SK-N-SH (cell line): ENCODE data around the gene BFSP2. TPM values are rescaled to one million over a fixed set of nuclear protein-coding genes. Genes with fewer than 3 reads are reported as not detected.

Experiments used
- CTCF ChIA-PET: fragments of 300-600, 350-600 bp; formaldehyde crosslinking; extraction: SDS; loops from one replicate; lab custom pipeline; 2021; lab: Yijun Ruan, JAX
- POLR2A ChIA-PET: fragments of 350-600 bp; sonication (Branson Sonifier 250); formaldehyde crosslinking; extraction: SDS; loops from one replicate; lab custom pipeline; 2020; ENCODE audit warnings: antibody characterized with exemption, inconsistent platforms; lab: Yijun Ruan, JAX
- DNase-seq: peaks from one replicate; pipeline ENCODE4 v3.0.0; 2012
- H2AFZ ChIP-seq: fragments of 200-600 bp; sonication (generic); 2 replicates; pipeline ENCODE4 v1.8.1; 2016; ENCODE audit warnings: antibody characterized with exemption, mild to moderate bottlenecking, low read depth
- H3F3A ChIP-seq: fragments of 200-600 bp; sonication (generic); replicated peaks from 2 replicates; pipeline ENCODE3; 2016; ENCODE audit warnings: antibody characterized with exemption, mild to moderate bottlenecking; ENCODE audit not compliant: insufficient read depth
- H3K27ac ChIP-seq, 2 experiments: fragments of 200-500 bp in 1 of 2; fragments of 200-600 bp in 1 of 2; sonication (Bioruptor generic) in 1 of 2; sonication (generic), shearing (Covaris generic) in 1 of 2; 2 replicates each; pipeline versions ENCODE4 v1.5.1 to v1.6.1; 2014 to 2016; ENCODE audit warnings: low read depth in 2 of 2, inconsistent platforms in 1 of 2, low read length in 1 of 2, mild to moderate bottlenecking in 1 of 2, mixed read lengths in 1 of 2
- H3K27me3 ChIP-seq: fragments of 200-600 bp; sonication (generic), shearing (Covaris generic); 2 replicates; pipeline ENCODE4 v1.6.1; 2016; ENCODE audit warnings: mixed run types; ENCODE audit not compliant: insufficient read depth
- H3K36me3 ChIP-seq, 2 experiments: fragments of 200-500 bp in 1 of 2; fragments of 200-600 bp in 1 of 2; sonication (Bioruptor generic) in 1 of 2; sonication (generic) in 1 of 2; replicated peaks in 1 of 2; 2 replicates each; pipeline versions ENCODE3 to v1.5.1; 2014 to 2016; ENCODE audit warnings: low read length in 1 of 2, mild to moderate bottlenecking in 1 of 2; ENCODE audit not compliant: insufficient read depth in 2 of 2, control insufficient read depth in 1 of 2
- H3K4me1 ChIP-seq, 2 experiments: fragments of 200-500 bp in 1 of 2; fragments of 200-600 bp in 1 of 2; sonication (Bioruptor generic) in 1 of 2; sonication (generic), shearing (Covaris generic) in 1 of 2; 2 replicates each; pipeline versions ENCODE4 v1.5.1 to v1.6.1; 2014 to 2016; ENCODE audit warnings: low read depth in 1 of 2, low read length in 1 of 2, mixed run types in 1 of 2; ENCODE audit not compliant: insufficient read depth in 2 of 2, control insufficient read depth in 1 of 2
- H3K4me2 ChIP-seq: fragments of 200-600 bp; sonication (generic), shearing (Covaris generic); 2 replicates; pipeline ENCODE4 v1.6.1; 2017; ENCODE audit warnings: mixed run types
- H3K4me3 ChIP-seq, 2 experiments: fragments of 200-500 bp in 1 of 2; fragments of 200-600 bp in 1 of 2; sonication (Bioruptor generic) in 1 of 2; sonication (generic), shearing (Covaris generic) in 1 of 2; 2 replicates each; pipeline versions ENCODE4 v1.5.1 to v1.8.1; 2014 to 2016; ENCODE audit warnings: low read depth in 2 of 2, inconsistent platforms in 1 of 2, low read length in 1 of 2, mild to moderate bottlenecking in 1 of 2, mixed read lengths in 1 of 2, moderate library complexity in 1 of 2
- H3K79me2 ChIP-seq: fragments of 200-600 bp; sonication (generic); 2 replicates; pipeline ENCODE4 v1.8.1; 2017; ENCODE audit warnings: mild to moderate bottlenecking; ENCODE audit not compliant: insufficient read depth
- H3K9ac ChIP-seq: fragments of 200-600 bp; sonication (generic); 2 replicates; pipeline ENCODE4 v1.6.1; 2017; ENCODE audit warnings: mixed run types
- H3K9me2 ChIP-seq: fragments of 200-600 bp; sonication (generic); 2 replicates; pipeline ENCODE4 v1.6.1; 2017; ENCODE audit warnings: mixed run types
- H3K9me3 ChIP-seq: fragments of 200-600 bp; sonication (generic); 2 replicates; pipeline ENCODE4 v1.6.1; 2017; ENCODE audit warnings: mixed run types, mild to moderate bottlenecking, moderate library complexity
- H4K20me1 ChIP-seq: fragments of 200-600 bp; sonication (generic); 2 replicates; pipeline ENCODE4 v1.6.1; 2017; ENCODE audit warnings: mild to moderate bottlenecking, mixed run types; ENCODE audit not compliant: insufficient read depth
- EZH2phosphoT487 ChIP-seq: fragments of 200-600 bp; sonication (generic); IDR thresholded peaks from 2 replicates; pipeline ENCODE4 v1.6.1; 2017; ENCODE audit warnings: low read depth, mixed run types, mild to moderate bottlenecking, antibody characterized with exemption, moderate library complexity, borderline replicate concordance
- FOXM1 ChIP-seq: IDR thresholded peaks from 2 replicates; pipeline ENCODE4 v1.4.0; 2012; ENCODE audit warnings: low read depth, mild to moderate bottlenecking
- JUND ChIP-seq: IDR thresholded peaks from 2 replicates; pipeline ENCODE4 v1.4.0; 2012
- MAX ChIP-seq: IDR thresholded peaks from 2 replicates; pipeline ENCODE4 v1.4.0; 2012; ENCODE audit warnings: low read depth
- MXI1 ChIP-seq: IDR thresholded peaks from 2 replicates; pipeline ENCODE4 v1.6.1; 2012; ENCODE audit warnings: mild to moderate bottlenecking, low read depth, low read length, improper control_type of control experiment
- RAD21 ChIP-seq: IDR thresholded peaks from 2 replicates; pipeline ENCODE4 v1.6.1; 2012; ENCODE audit warnings: mild to moderate bottlenecking, low read length
- REST ChIP-seq: IDR thresholded peaks from 2 replicates; pipeline ENCODE4 v1.6.1; 2012; ENCODE audit warnings: mild to moderate bottlenecking, low read depth, low read length, moderate library complexity
- RFX5 ChIP-seq: IDR thresholded peaks from 2 replicates; pipeline ENCODE4 v1.6.1; 2012; ENCODE audit warnings: mild to moderate bottlenecking, improper control_type of control experiment, low read length
- SMC3 ChIP-seq: IDR thresholded peaks from 2 replicates; pipeline ENCODE4 v1.6.1; 2012; ENCODE audit warnings: low read depth, low read length, improper control_type of control experiment
- ZBTB33 ChIP-seq: IDR thresholded peaks from 2 replicates; pipeline ENCODE4 v1.4.0; 2012; ENCODE audit warnings: low read depth, borderline replicate concordance
- WGBS: methylation state at CpG from one replicate; pipeline ENCODE4 v1.1.6; 2017; ENCODE audit warnings: low lambda C conversion rate; 5-methylcytosine and 5-hydroxymethylcytosine counted together
- polyA plus RNA-seq, 3 experiments: library from polyadenylated mRNA; depleted of rRNA; stranded (reverse); fragments of >200 nt; gene quantifications; 2 replicates each; pipeline ENCODE4 v1.2.3, GENCODE V29; 2012

Gene BFSP2
- polyA plus RNA-seq, 1 of the 3 experiments (the other 2 are of a cell fraction), result not detected

- Histone ChIP-seq H3F3A (no peaks in the 10 kb centered on the region), H3K4me3 (no peak overlapping the region), H4K20me1 (no peaks in the 10 kb centered on the region), H3K36me3 (no peaks in the 10 kb centered on the region), H2AFZ (no peak overlapping the region), H3K4me1 (peaks cover 0 to 3% of the 10 kb centered on the region in 2 experiments; a peak in 1 of 4 replicates), H3K79me2 (no peaks in the 10 kb centered on the region), H3K9ac (no peak overlapping the region), H3K9me2 (no peaks in the 10 kb centered on the region), H3K27me3 (no peaks in the 10 kb centered on the region), H3K4me2 (no peak overlapping the region), H3K9me3 (no peaks in the 10 kb centered on the region), H3K27ac (no peak overlapping the region)
- no peak for TF ChIP-seq ZBTB33
- no peak for TF ChIP-seq FOXM1
- no peak for TF ChIP-seq EZH2phosphoT487
- DNase-seq, result no peak
- ChIA-PET POLR2A (no interaction called here), CTCF (no interaction called here)
Measured at GRCh38 chr3:133477487-133477886, 77.6 kb downstream of the BFSP2 start.

GRCh38 chr3:133478624-133479023 lies 78.8 kb downstream of the BFSP2 start:
- Histone ChIP-seq H2AFZ (no peak overlapping the region), H4K20me1 (no peaks in the 10 kb centered on the region), H3K9me2 (no peaks in the 10 kb centered on the region), H3K79me2 (no peaks in the 10 kb centered on the region), H3K4me1 (peaks cover 0 to 3% of the 10 kb centered on the region in 2 experiments; a peak in 1 of 4 replicates), H3K36me3 (no peaks in the 10 kb centered on the region), H3K9ac (no peak overlapping the region), H3K4me3 (no peak overlapping the region), H3F3A (no peaks in the 10 kb centered on the region), H3K4me2 (no peak overlapping the region), H3K27ac (no peak overlapping the region), H3K27me3 (no peaks in the 10 kb centered on the region), H3K9me3 (no peaks in the 10 kb centered on the region)
- DNase-seq, result no peak
- WGBS, result 76% methylated on average over 1 of the region's 1 CpG
- CTCF ChIA-PET, result no interaction called here
- TF ChIP-seq REST, result no peak
- no peak for TF ChIP-seq MAX
- TF ChIP-seq RAD21, result no peak
- TF ChIP-seq MXI1, result no peak
- no peak for TF ChIP-seq SMC3
- TF ChIP-seq RFX5, result no peak
- no peak for TF ChIP-seq JUND
- TF ChIP-seq FOXM1, result no peak
- POLR2A ChIA-PET, result no interaction called here
